Measurements from ENCODE around the gene COX15. TPM values are rescaled to one million over a fixed set of nuclear protein-coding genes. Genes with fewer than 3 reads are reported as not detected.
A peak's percentile ranks its signal among the peaks of the same experiment; 100 is the strongest.
"Not testable (repeated sequence)": the region's sequence is repeated elsewhere in the genome, so short reads cannot be mapped to it uniquely, and the experiment has no call there.

The COX15 gene
- 35.6 TPM for total RNA-seq
- long read RNA-seq, transcript COX15-201 (9 exons, 2,356 nt) = major isoform, 35 of 43 reads
- long read RNA-seq, partial matches to known transcripts = 0 of 43 reads
- long read RNA-seq, other reads (novel, unspliced or antisense) = 6 of 43 reads

GRCh38 chr10:99732033-99732842 lies at the start of gene COX15, which contains the start of gene CUTC:
Gene COX15, minus strand, starts transcription at chr10:99732127. Its CDS starts 78 bp downstream, at chr10:99732049.
Gene CUTC, plus strand, starts transcription at chr10:99732234. Its CDS starts 115 bp downstream, at chr10:99732349.
- peak; percentile 99 for DNase-seq (ENCODE audit: low spot score)
- intact Hi-C loops (cut with DNase I) = no loop called here

- intact Hi-C loops (cut with DNase I) = no loop called here
These were observed 47.4 kb upstream of the COX15 start for GRCh38 chr10:99779335-99779734.

GRCh38 chr10:99777918-99778714 lies 46.2 kb upstream of the COX15 start:
- no peak for DNase-seq (ENCODE audit: low spot score)
- intact Hi-C loops (cut with DNase I) = no loop called here

More at GRCh38 chr10:99779335-99779734, 47.4 kb upstream of the COX15 start:
- DNase-seq (ENCODE audit: low spot score) = no peak

GRCh38 chr10:99775850-99776249 lies 43.9 kb upstream of the COX15 start:
- no peak for DNase-seq (ENCODE audit: low spot score)
- intact Hi-C loops (cut with DNase I) = no loop called here

- DNase-seq (ENCODE audit: low spot score) = no peak
- intact Hi-C loops (cut with DNase I) = no loop called here
These were observed 38.6 kb upstream of the COX15 start for GRCh38 chr10:99770408-99771045.

- no peak for DNase-seq (ENCODE audit: low spot score)
- intact Hi-C loops (cut with DNase I) = no loop called here
These were observed 37.8 kb upstream of the COX15 start for GRCh38 chr10:99769706-99770105.

GRCh38 chr10:99768556-99768955 lies 36.6 kb upstream of the COX15 start:
- intact Hi-C loops (cut with DNase I) = no loop called here

GRCh38 chr10:99767901-99768300 lies 36.0 kb upstream of the COX15 start:
- intact Hi-C loops (cut with DNase I) = no loop called here
- no peak for DNase-seq (ENCODE audit: low spot score)

More at GRCh38 chr10:99768556-99768955, 36.6 kb upstream of the COX15 start:
- no peak for DNase-seq (ENCODE audit: low spot score)

GRCh38 chr10:99766302-99766681 lies 34.4 kb upstream of the COX15 start:
- DNase-seq (ENCODE audit: low spot score) = no peak
- intact Hi-C loops (cut with DNase I) = no loop called here

GRCh38 chr10:99765672-99766301 lies 33.9 kb upstream of the COX15 start:
- intact Hi-C loops (cut with DNase I) = no loop called here
- DNase-seq (ENCODE audit: low spot score) = no peak

- no peak for DNase-seq (ENCODE audit: low spot score)
- intact Hi-C loops (cut with DNase I) = no loop called here
These were observed 29.4 kb upstream of the COX15 start for GRCh38 chr10:99761365-99761764.

GRCh38 chr10:99760321-99760720 lies 28.4 kb upstream of the COX15 start:
- DNase-seq (ENCODE audit: low spot score) = no peak
- intact Hi-C loops (cut with DNase I) = no loop called here

GRCh38 chr10:99758211-99758891 lies 26.4 kb upstream of the COX15 start:
- intact Hi-C loops (cut with DNase I) = no loop called here
- DNase-seq (ENCODE audit: low spot score) = no peak

- intact Hi-C loops (cut with DNase I) = no loop called here
- no peak for DNase-seq (ENCODE audit: low spot score)
These were observed 24.2 kb upstream of the COX15 start for GRCh38 chr10:99756159-99756558.

GRCh38 chr10:99754670-99755069 lies 22.7 kb upstream of the COX15 start:
- intact Hi-C loops (cut with DNase I) = no loop called here
- DNase-seq (ENCODE audit: low spot score) = no peak

GRCh38 chr10:99750641-99751040 lies 18.7 kb upstream of the COX15 start:
- no peak for DNase-seq (ENCODE audit: low spot score)
- intact Hi-C loops (cut with DNase I) = no loop called here

- intact Hi-C loops (cut with DNase I) = no loop called here
- no peak for DNase-seq (ENCODE audit: low spot score)
These were observed 17.0 kb upstream of the COX15 start for GRCh38 chr10:99748823-99749451.

- DNase-seq (ENCODE audit: low spot score); intact Hi-C loops (cut with DNase I): not testable (repeated sequence)
These were observed 14.2 kb upstream of the COX15 start for GRCh38 chr10:99746166-99746565.
